Gastroesophageal sphincter (tissue), 3 donors: ENCODE data around the gene ASB10.

Experiments
- POLR2A ChIP-seq, 2 donors: fragments of 450-650 bp; IDR thresholded peaks; one replicate each; pipeline ENCODE4 v1.6.1; 2017; ENCODE audit warnings: antibody characterized with exemption in 2 of 2, mild to moderate bottlenecking in 2 of 2, moderate library complexity in 1 of 2
- TF ChIP-seq, protein P1 (sequence below), 4 experiments: fragments of 200-600 bp in 2 of 4; fragments of 450-650 bp in 2 of 4; sonication (generic) in 1 of 4; IDR thresholded peaks; one replicate each; pipeline ENCODE4 v1.5.1; 2017 to 2019; ENCODE audit warnings: antibody characterized with exemption in 4 of 4, mild to moderate bottlenecking in 2 of 4, moderate library complexity in 2 of 4

DNA sequence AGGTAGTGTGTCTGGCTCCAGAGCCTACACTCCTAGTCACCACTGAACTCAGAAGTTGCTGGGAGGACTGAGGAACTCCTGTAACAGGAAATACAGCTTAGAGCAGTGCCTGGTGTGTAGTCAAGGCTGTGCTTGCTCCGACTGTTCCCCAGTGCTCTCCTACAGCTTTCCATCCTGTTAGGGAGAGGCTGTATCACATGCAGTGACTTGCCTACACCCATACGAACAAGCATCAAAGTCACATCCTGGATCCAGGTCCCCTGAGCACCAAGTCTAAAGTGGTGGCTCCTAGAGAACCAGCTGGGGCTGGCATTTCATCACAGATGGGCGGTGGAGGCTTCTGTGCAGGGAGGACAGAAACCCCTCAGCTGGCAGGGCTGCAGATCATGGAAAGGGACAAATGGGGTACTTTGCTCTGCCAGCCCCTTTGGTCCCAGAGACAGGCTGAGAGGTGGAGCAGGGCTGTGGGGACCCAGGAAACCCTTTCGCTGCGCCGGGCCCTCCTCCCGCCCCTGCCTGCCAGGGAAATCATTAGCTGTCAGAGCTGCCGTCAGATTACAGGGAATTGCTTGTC, 7.7 kb downstream of the ASB10 start:
- no peak for TF ChIP-seq POLR2A (IDR thresholded peaks at IDR 0.05)
- TF ChIP-seq, protein P1, sequence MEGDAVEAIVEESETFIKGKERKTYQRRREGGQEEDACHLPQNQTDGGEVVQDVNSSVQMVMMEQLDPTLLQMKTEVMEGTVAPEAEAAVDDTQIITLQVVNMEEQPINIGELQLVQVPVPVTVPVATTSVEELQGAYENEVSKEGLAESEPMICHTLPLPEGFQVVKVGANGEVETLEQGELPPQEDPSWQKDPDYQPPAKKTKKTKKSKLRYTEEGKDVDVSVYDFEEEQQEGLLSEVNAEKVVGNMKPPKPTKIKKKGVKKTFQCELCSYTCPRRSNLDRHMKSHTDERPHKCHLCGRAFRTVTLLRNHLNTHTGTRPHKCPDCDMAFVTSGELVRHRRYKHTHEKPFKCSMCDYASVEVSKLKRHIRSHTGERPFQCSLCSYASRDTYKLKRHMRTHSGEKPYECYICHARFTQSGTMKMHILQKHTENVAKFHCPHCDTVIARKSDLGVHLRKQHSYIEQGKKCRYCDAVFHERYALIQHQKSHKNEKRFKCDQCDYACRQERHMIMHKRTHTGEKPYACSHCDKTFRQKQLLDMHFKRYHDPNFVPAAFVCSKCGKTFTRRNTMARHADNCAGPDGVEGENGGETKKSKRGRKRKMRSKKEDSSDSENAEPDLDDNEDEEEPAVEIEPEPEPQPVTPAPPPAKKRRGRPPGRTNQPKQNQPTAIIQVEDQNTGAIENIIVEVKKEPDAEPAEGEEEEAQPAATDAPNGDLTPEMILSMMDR (IDR thresholded peaks at IDR 0.05), result no peak
